ENCODE measurements around the gene POM121L2. TPM values are rescaled to one million over a fixed set of nuclear protein-coding genes. Genes with fewer than 3 reads are reported as not detected.

Gene POM121L2
- total and polyA plus RNA-seq, 9 of the 15 experiments (the other 6 are each of a cell fraction or from before 2014, with no cell fraction given) = 0.23 to 0.45 TPM; not detected in 7

- TF ChIP-seq FOXA1 (IDR thresholded peaks at IDR 0.05; ENCODE audit: borderline replicate concordance) (no peak), RBM15 (IDR thresholded peaks at IDR 0.05; ENCODE audit: insufficient read depth, low read length) (no peak), CBX3 (IDR thresholded peaks at IDR 0.05; ENCODE audit: borderline replicate concordance in 1 of 2, low read length in 2 of 2) (peak in 1 of 2 experiments; percentile 89; a peak in 2 of 3 replicates), PHF20 (IDR thresholded peaks at IDR 0.05; ENCODE audit: partially characterized antibody) (no peak), WHSC1 (IDR thresholded peaks at IDR 0.05; ENCODE audit: low read length) (no peak), NCOR1 (IDR thresholded peaks at IDR 0.05) (peak; percentile 77), OTX1 (CRISPR knock-in tag; IDR thresholded peaks at IDR 0.05) (no peak), CGGBP1 (CRISPR knock-in tag; IDR thresholded peaks at IDR 0.05) (0 out of 2 replicates have a peak, but pooled peaks have one; percentile 8), FOXK2 (conservative IDR thresholded peaks at IDR 0.05 in 1 of 2, IDR thresholded peaks at IDR 0.05 in 1 of 2; ENCODE audit: low read depth in 2 of 2) (peak; percentile 96), HNRNPK (IDR thresholded peaks at IDR 0.05; ENCODE audit: low read depth, low read length, poor library complexity, severe bottlenecking) (no peak), NR2C2 (CRISPR knock-in tag; IDR thresholded peaks at IDR 0.05) (no peak), NR2C2 (tag; IDR thresholded peaks at IDR 0.05) (peak; percentile 69), ZNF184 (CRISPR knock-in tag; IDR thresholded peaks at IDR 0.05) (no peak), ILK (tag; IDR thresholded peaks at IDR 0.05; ENCODE audit: borderline replicate concordance, low read depth) (no peak), ZSCAN29 (IDR thresholded peaks at IDR 0.05) (peak; percentile 60; the same call in 1 of the 2 replicates), HINFP (tag; conservative IDR thresholded peaks at IDR 0.05; ENCODE audit: low read depth) (no peak), SMARCB1 (IDR thresholded peaks at IDR 0.05; ENCODE audit: insufficient read length, low read depth) (no peak), KDM5B (IDR thresholded peaks at IDR 0.05; ENCODE audit: insufficient replicate concordance, low read depth, low read length) (no peak), RBM14 (IDR thresholded peaks at IDR 0.05; ENCODE audit: borderline replicate concordance, insufficient read depth, low read depth, low read length) (no peak), TAL1 (IDR thresholded peaks at IDR 0.05) (peak; percentile 83), ZNF398 (CRISPR knock-in tag; IDR thresholded peaks at IDR 0.05) (no peak), DLX4 (CRISPR knock-in tag; IDR thresholded peaks at IDR 0.05) (no peak), MEF2A (IDR thresholded peaks at IDR 0.05; ENCODE audit: control insufficient read depth, low read depth, low read length) (no peak), ZNF217 (CRISPR knock-in tag; IDR thresholded peaks at IDR 0.05) (no peak)
Measured at GRCh38 chr6:27290065-27290849, 21.8 kb downstream of the POM121L2 start (continued).
